Panc1 (cell line): ENCODE data around the gene PRRX1.

ENCODE experiments used
- CTCF ChIP-seq: fragments of 450-650 bp; IDR thresholded peaks from 2 replicates; pipeline ENCODE4 v1.5.1; 2017; ENCODE audit warnings: mild to moderate bottlenecking
- REST ChIP-seq, 2 experiments: IDR thresholded peaks; 2 replicates each; pipeline ENCODE4 v1.6.1; 2011 to 2012; ENCODE audit warnings: low read depth in 2 of 2, control low read depth in 1 of 2, low read length in 1 of 2, mild to moderate bottlenecking in 1 of 2, moderate library complexity in 1 of 2; ENCODE audit not compliant: insufficient read depth in 1 of 2

- TF ChIP-seq CTCF (no peak), REST (IDR thresholded peaks at IDR 0.05; ENCODE audit: insufficient read depth in 1 of 2, low read depth in 2 of 2, low read length in 1 of 2) (no peak)
Measured at GRCh38 chr1:170749549-170749948, 85.6 kb downstream of the PRRX1 start.
